Immature natural killer cell (primary cell): Measurements from ENCODE around the gene UNC5A. TPM values are rescaled to one million over a fixed set of nuclear protein-coding genes. Genes with fewer than 3 reads are reported as not detected.

Experiments used
- DNase-seq, 3 donors: peaks; one replicate each; pipeline ENCODE4 v3.0.0; 2022; ENCODE audit warnings: mixed read lengths in 1 of 3
- H3K27ac Mint-ChIP-seq, 6 donors: one replicate each; pipeline ENCODE4 v1.8.0; 2020; ENCODE audit warnings: mixed read lengths in 6 of 6, mild to moderate bottlenecking in 5 of 6, inconsistent platforms in 4 of 6, moderate library complexity in 3 of 6
- H3K27me3 Mint-ChIP-seq, 3 donors: one replicate each; pipeline ENCODE4 v1.8.0; 2020 to 2021; ENCODE audit warnings: low read depth in 3 of 3, mild to moderate bottlenecking in 3 of 3, mixed read lengths in 3 of 3, moderate library complexity in 3 of 3, inconsistent platforms in 1 of 3
- H3K36me3 Mint-ChIP-seq, 3 donors: one replicate each; pipeline ENCODE4 v1.8.0; 2020; ENCODE audit warnings: mixed read lengths in 3 of 3, inconsistent platforms in 2 of 3, mild to moderate bottlenecking in 2 of 3
- H3K4me1 Mint-ChIP-seq, 2 donors: one replicate each; pipeline ENCODE4 v1.8.0; 2020; ENCODE audit warnings: inconsistent platforms in 2 of 2, mild to moderate bottlenecking in 2 of 2, mixed read lengths in 2 of 2, moderate library complexity in 1 of 2
- H3K4me3 Mint-ChIP-seq, 5 donors: one replicate each; pipeline ENCODE4 v1.8.0; 2020; ENCODE audit warnings: mild to moderate bottlenecking in 5 of 5, mixed read lengths in 5 of 5, inconsistent platforms in 3 of 5, moderate library complexity in 3 of 5
- H3K9me3 Mint-ChIP-seq, 6 donors: one replicate each; pipeline ENCODE4 v1.8.0; 2020; ENCODE audit warnings: mild to moderate bottlenecking in 6 of 6, mixed read lengths in 6 of 6, inconsistent platforms in 4 of 6, moderate library complexity in 3 of 6
- polyA plus RNA-seq, 3 donors: library from polyadenylated mRNA; unstranded; fragments of 300-500 nt; fragmentation: Illumina TruSeq; gene quantifications; one replicate each; pipeline ENCODE4 v1.2.3, GENCODE V29; 2021

Gene UNC5A
- polyA plus RNA-seq, 3 donors from 2014 or later: not detected

DNA sequence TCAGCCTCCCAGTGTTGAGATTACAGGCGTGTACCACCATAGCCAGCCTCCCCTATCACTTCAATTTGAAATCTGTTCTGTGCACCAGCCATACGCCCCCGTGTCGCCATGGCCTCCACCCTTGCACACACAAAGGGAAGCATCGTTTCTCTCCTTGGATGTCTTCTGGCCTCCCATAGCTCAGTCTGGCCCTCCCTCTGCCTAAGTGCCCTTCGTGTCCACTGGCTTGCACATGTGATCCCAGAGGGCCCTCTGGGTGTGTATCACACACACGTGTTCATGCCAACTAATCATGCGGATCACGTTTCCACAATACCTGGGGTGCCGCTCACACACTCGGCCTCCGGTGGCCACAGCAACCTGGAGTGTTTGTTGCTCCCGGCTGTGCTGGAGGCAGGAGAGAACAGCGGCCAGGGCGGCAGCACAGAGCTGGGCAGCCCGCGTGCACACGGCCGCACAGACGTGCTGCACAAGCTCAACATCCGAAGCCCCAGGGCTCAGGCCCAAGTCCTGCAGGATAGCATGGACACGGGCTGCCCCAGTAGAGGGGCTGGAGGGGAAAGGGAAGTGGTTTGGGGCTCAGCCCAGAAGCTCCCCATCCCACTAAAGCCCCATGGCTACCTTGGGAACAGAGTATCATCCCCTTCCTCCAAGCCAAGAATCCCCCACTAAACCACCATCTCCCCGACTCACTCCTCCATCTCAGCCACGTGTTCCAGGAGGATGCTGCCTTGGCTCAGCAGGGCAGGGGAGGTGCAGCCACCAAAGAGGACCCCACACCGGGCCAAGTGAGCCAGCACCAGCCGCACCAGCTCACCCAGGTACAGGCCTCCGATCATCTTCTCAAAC, 77.9 kb downstream of the UNC5A start:
- Mint-ChIP-seq H3K27me3 (peaks cover 0 to 12% (median 3%) of the 10 kb centered on the region in 3 donors), H3K9me3 (no peaks in the 10 kb centered on the region), H3K4me1 (no peaks in the 10 kb centered on the region), H3K4me3 (no peak overlapping the region), H3K27ac (no peak overlapping the region), H3K36me3 (no peaks in the 10 kb centered on the region)
- DNase-seq: no peak

DNA sequence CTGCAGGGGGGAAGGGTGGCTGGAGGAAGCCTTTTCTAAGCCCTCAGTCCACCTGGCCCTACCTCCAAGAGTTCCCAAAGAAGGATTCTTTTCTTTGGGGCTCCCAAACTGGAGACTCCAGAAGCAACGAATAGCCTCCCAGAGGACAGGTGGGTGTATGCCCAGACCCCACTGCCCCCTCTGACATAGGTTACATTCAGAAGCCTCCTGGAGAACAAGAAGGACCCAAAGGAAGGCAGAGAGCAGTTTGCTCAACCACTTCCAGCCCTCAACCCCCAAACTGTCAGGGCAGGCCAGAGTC, 78.5 kb downstream of the UNC5A start:
- no peaks in the 10 kb centered on the region for H3K4me1 Mint-ChIP-seq
- H3K27me3 Mint-ChIP-seq: peaks cover 0 to 12% (median 4%) of the 10 kb centered on the region in 3 donors
- no peak overlapping the region for H3K4me3 Mint-ChIP-seq
- H3K9me3 Mint-ChIP-seq: no peaks in the 10 kb centered on the region
- no peak overlapping the region for H3K27ac Mint-ChIP-seq
- H3K36me3 Mint-ChIP-seq: peaks cover 0 to 3% (median 0%) of the 10 kb centered on the region in 3 donors
- no peak for DNase-seq

DNA sequence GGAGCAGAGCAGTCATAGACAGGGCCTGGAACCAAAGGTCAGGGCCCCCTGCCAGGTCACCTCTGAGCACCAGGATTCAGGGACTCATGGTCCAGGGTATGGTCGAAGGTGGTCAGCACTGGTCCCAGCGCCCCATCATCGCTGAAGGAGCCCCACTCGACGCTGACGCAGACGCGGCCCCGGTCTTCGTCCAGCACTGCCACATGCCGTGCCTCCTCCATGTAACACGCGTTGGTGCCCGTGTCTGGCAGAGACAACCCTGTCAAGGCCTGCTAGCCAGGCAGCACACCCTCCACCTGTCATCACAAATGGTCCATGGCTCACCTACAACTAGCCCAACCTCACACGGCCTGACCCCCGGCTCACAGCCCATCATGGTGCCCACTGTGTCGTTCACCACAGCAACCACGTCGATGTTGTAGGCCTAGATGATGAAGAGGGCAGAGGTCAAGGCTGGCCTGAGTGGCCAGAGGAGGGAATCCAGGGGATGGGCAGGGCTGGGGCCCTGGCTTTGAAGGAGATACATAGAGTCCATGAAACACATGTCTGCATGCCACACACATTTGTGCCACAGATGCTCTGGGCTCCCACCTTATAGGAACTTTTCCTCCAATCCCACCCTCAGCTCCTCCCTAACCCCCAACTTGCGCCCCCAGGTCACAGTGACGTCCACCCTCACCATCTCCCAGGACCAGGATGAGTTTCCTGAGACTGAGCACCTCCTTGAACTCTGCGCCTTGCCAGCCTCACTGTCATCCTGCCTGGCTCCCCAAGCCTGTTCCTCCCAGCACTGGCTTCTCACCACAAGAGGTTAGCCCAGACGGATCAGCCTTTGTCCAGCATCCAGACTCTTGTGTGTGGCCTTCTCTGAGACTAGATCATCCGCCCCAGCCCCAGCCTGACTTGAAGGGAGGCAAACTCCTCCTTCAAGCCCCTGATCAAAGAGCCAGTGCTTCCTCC, 79.2 kb downstream of the UNC5A start:
- no peak overlapping the region for H3K27ac Mint-ChIP-seq
- DNase-seq: no peak
- H3K4me3 Mint-ChIP-seq: no peak overlapping the region
- no peaks in the 10 kb centered on the region for H3K4me1 Mint-ChIP-seq
- peaks cover 0 to 3% (median 0%) of the 10 kb centered on the region in 3 donors for H3K36me3 Mint-ChIP-seq
- H3K9me3 Mint-ChIP-seq: no peaks in the 10 kb centered on the region
- peaks cover 0 to 12% (median 5%) of the 10 kb centered on the region in 3 donors for H3K27me3 Mint-ChIP-seq

DNA sequence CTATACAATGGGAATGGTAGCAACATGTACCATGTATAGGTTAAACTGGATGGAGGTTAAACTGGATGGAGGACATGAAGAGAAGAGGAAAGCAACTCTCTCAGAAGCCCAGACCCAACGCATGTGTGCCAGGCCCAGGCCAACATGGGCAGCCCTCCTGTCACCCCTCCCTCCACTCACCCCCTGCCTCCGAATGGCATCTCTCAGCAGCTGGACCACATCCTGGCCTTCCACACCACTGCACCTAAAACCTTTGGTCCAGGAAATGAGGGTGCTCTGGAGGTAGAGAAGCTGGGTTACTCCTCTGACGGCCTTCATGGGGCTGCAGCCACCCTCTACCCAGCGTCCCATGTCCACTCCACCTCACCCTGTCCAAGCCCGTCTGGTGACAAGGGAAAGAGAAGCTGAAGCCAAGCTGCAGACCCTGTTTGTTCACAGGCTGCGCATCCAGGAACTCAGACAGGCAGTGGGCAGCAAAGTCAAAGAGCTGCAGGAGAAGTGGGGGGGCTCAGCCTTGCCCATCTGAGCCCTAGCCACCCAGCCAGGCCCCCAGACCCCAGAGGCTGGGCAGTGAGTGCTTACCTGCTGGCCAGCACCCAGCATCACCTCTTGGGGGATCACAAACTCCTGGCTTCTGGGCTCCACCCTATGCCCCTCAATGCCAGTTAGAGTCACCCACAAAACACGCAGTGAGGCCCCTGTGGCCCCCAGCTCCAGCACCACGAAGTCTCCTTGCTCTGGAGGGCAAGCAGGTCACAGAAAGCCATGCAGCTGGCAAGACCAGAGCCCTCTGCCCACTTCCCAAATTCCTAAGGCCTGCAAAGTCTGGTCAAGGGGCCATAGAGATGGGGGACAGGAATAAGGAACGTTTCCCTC, 80.3 kb downstream of the UNC5A start:
- Mint-ChIP-seq H3K27ac (no peak overlapping the region), H3K9me3 (no peaks in the 10 kb centered on the region)
- DNase-seq: no peak

DNA sequence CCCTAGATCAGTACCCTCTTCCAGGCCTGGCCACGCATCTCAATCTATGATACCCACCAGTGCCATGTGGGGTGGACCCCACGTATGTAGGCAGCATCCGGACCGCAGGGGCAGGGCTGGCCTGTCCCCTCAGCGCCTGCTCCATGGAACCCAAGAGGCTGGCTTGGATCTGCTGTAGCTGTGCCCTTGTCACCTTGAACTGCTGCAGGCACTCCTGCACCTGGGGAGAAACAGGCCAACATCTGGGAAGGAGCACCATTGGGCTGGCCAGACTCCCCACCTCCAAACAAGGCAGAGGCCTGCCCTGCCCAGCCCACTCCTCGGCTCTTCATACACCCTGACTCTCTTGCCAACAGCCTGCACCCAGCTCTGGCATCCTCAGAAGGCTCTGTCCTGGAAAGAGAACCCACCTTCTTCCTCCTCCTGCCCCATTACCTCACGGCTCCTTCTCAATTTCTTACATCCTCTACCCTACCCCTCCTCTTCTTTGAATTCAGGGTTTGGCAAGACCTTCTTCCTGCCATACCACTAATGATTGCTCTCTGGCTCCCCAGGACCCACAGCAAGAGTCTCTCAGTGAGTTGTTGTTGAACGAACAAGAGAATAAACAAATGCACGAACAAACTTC, 81.1 kb downstream of the UNC5A start:
- Mint-ChIP-seq H3K27me3 (peaks cover 0 to 6% (median 5%) of the 10 kb centered on the region in 3 donors), H3K27ac (no peak overlapping the region), H3K4me1 (no peaks in the 10 kb centered on the region), H3K4me3 (no peak overlapping the region), H3K36me3 (peaks cover 0 to 3% (median 0%) of the 10 kb centered on the region in 3 donors), H3K9me3 (no peaks in the 10 kb centered on the region)
- DNase-seq: no peak

More for the DNA sequence above, 80.3 kb downstream of the UNC5A start:
- Mint-ChIP-seq H3K4me1 (no peaks in the 10 kb centered on the region), H3K36me3 (peaks cover 0 to 3% (median 0%) of the 10 kb centered on the region in 3 donors), H3K27me3 (peaks cover 0 to 7% (median 5%) of the 10 kb centered on the region in 3 donors), H3K4me3 (no peak overlapping the region)

DNA sequence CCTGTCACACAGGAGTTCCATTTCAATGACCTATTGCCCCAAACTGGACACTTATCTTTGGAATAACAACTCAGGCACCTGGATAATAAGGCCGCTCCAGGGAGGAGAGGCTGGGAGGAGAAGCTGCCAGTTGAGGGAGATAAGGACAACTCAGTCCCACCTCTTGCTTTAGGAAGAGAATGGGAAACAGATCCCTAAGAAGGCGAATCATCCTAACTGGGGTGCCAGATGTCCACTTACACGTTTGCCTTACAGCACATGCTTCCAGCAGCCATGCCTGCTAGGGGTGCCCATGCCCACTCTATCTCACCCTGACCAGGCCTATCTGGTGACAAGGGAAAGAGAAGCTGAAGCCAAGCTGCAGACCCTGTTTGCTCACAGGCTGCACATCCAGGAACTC, 82.3 kb downstream of the UNC5A start:
- H3K9me3 Mint-ChIP-seq: no peaks in the 10 kb centered on the region
- DNase-seq: no peak
- peaks cover 0 to 3% (median 0%) of the 10 kb centered on the region in 3 donors for H3K36me3 Mint-ChIP-seq
- H3K4me1 Mint-ChIP-seq: no peaks in the 10 kb centered on the region
- H3K4me3 Mint-ChIP-seq: no peak overlapping the region
- H3K27me3 Mint-ChIP-seq: peaks cover 0 to 6% (median 5%) of the 10 kb centered on the region in 3 donors
- no peak overlapping the region for H3K27ac Mint-ChIP-seq

DNA sequence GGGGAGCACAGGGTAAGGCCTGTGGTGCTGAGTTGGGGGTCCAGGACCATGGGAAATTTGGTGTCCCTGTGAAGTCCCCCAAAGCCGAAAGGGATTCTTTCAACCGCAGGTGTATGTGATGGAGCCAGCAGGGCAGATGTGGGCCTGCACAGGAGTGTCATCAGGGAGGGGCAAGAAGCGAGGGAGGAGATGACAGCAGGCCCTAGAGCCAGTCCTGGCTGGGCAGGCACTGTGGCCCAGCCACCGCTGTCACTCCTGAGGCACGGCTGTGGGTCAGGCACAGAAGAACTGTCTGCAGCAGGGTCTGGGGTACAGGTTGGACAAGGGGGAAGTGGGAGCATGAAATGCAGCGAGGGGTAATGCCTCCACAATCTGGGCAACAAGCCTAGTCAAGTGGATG, 83.9 kb downstream of the UNC5A start:
- H3K27ac Mint-ChIP-seq: no peak overlapping the region
- no peaks in the 10 kb centered on the region for H3K9me3 Mint-ChIP-seq

DNA sequence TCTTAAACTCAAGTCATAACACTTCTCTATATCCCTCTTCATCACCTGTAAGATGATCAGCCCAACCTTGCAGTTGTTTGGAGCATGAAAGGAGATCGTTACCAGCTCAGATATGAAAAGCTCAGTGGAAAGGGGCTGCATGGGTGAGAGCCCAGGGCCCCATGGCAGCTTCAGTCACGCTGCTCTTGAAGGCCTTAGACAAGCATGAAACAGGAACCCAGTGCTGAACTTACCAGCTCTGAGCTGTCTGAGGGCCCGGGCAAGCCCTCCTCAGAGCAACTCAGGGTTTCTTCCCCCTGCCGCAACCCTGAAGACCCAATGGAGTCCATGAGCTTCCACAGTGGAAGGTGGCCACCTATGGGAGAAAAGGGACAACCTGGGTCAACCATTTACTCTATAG, 85.5 kb downstream of the UNC5A start:
- Mint-ChIP-seq H3K9me3 (peaks cover 0 to 2% (median 0%) of the 10 kb centered on the region in 6 donors), H3K4me1 (peaks cover 11 to 14% of the 10 kb centered on the region in 2 donors), H3K27ac (no peak overlapping the region), H3K36me3 (peaks cover 0 to 3% (median 0%) of the 10 kb centered on the region in 3 donors), H3K4me3 (no peak overlapping the region), H3K27me3 (peaks cover 0 to 6% (median 2%) of the 10 kb centered on the region in 3 donors)
- DNase-seq: no peak

More for the DNA sequence above, 83.9 kb downstream of the UNC5A start:
- no peak overlapping the region for H3K4me3 Mint-ChIP-seq
- DNase-seq: no peak
- H3K27me3 Mint-ChIP-seq: peaks cover 0 to 6% (median 2%) of the 10 kb centered on the region in 3 donors
- peaks cover 5% of the 10 kb centered on the region in 2 donors for H3K4me1 Mint-ChIP-seq
- peaks cover 0 to 3% (median 0%) of the 10 kb centered on the region in 3 donors for H3K36me3 Mint-ChIP-seq

DNA sequence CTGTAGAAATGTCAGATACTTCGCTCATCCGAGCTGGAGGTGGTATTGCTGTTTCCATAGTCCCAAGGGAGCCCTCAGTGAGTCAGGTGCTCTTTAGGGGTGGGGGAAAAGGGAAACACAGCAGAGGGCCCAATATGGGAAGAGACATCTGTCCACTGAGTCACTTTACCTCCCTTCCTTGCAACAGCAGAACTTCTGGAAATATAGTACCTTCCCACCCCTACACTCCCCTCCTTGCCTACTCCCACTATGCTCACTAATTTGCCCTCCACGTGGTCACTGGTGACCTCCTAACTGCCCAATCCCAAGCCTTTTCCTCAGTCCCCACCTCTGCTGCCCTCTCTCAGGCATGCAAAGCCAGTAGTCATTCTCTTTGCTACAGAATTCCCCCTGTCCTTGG, 86.9 kb downstream of the UNC5A start:
- DNase-seq: no peak
- no peak overlapping the region for H3K4me3 Mint-ChIP-seq
- H3K27ac Mint-ChIP-seq: no peak overlapping the region
- H3K4me1 Mint-ChIP-seq: peaks cover 11 to 18% of the 10 kb centered on the region in 2 donors
- H3K36me3 Mint-ChIP-seq: peaks cover 0 to 9% (median 3%) of the 10 kb centered on the region in 3 donors
- H3K9me3 Mint-ChIP-seq: peaks cover 0 to 2% (median 0%) of the 10 kb centered on the region in 6 donors
- H3K27me3 Mint-ChIP-seq: peaks cover 0 to 2% (median 2%) of the 10 kb centered on the region in 3 donors

DNA sequence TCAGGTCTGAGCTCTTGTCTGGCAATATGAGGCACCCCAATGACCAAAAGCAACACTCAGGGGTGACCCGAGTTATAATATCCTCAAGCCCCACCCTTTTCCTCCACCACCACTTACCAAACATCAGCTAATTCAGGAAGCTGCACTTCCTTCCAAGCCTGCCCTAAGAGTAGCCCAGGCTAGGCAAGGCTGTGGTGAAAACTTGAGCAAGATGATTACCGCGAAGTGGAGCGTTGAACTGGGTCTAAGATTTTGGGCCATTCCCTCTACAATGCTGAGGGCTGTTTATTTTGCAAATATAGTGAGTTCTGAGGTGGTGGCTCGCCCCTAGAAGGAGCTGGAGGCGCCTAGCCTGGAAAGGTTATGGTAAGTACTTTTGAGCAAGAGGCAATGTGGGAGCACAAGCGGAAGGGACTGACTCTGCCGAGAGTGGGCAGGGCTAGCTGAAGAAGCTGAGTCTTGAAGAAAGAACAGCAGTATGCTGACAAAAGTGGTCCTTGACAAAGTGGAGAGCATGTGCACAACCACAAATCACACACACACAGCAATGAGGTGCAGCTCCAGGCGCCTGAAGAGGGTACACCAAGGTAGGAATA, 89.0 kb downstream of the UNC5A start, which contains the start of gene HK3:
Gene HK3 (minus strand): TSS at position 51 of the 596 bp plus-strand sequence. CDS start 3,187 bp downstream, outside the sequence.
- Mint-ChIP-seq H3K4me1 (peaks cover 11 to 18% of the 10 kb centered on the region in 2 donors), H3K27me3 (no peaks in the 10 kb centered on the region), H3K9me3 (peaks cover 0 to 2% (median 0%) of the 10 kb centered on the region in 6 donors), H3K4me3 (no peak within 1 kb of the TSS), H3K27ac (peak within 1 kb of the TSS in 2 of 6 donors; percentile 7 to 37), H3K36me3 (peaks cover 0 to 23% (median 7%) of the 10 kb centered on the region in 3 donors)
- DNase-seq: no peak

DNA sequence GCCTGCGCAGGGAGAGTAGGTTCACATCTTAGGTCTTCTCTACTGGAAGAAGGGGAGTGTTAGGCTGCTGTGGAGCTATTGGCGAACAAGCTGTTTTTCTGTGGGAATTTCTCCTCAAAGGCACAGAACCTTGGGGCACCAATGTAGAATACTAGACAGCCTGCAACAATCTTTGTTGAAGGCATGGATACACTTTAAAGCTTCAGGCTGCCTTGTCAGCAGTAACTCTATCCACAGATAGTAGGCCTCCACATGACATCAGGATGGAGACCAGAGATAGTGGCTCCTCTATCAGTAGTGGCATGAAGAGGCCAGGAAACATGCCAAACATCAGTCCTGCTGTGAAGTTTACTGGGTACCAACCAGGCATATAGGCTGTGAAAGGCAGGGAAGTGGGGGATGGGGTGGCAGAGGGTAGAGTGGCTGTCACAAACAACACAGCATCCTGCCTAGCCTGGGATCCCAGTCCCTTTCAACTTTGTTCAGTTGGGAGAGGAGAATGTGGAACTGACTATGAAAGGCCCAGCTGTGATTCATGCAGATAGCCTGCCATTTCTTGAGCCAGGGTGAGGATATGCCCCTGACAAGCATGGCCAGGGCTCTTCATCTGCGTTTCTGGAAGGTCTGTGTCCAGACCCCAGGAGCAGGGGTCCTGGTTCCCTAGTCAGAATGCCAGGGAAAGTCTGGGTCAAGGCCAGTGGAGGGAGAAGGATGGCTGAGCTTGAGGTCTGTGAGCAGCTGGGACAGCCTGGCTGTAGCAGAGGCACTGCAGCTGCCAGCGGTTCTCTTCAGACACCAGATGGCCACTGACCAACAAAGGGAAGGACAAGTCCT, 89.8 kb downstream of the UNC5A start:
- Mint-ChIP-seq H3K27ac (peak overlapping the region in 1 of 6 donors; percentile 37), H3K36me3 (peaks cover 1 to 29% (median 11%) of the 10 kb centered on the region in 3 donors), H3K4me3 (no peak overlapping the region)

More for the DNA sequence above, 89.8 kb downstream of the UNC5A start:
- Mint-ChIP-seq H3K9me3 (peaks cover 0 to 2% (median 0%) of the 10 kb centered on the region in 6 donors), H3K4me1 (peaks cover 11 to 18% of the 10 kb centered on the region in 2 donors), H3K27me3 (peaks cover 0 to 2% (median 0%) of the 10 kb centered on the region in 3 donors)
- no peak for DNase-seq
